ENCODE data around the gene SNN. TPM values are rescaled to one million over a fixed set of nuclear protein-coding genes. Genes with fewer than 3 reads are reported as not detected.

The SNN gene
- total and polyA plus RNA-seq, 4 donors: 58.1 to 223 (median 140) TPM

DNA sequence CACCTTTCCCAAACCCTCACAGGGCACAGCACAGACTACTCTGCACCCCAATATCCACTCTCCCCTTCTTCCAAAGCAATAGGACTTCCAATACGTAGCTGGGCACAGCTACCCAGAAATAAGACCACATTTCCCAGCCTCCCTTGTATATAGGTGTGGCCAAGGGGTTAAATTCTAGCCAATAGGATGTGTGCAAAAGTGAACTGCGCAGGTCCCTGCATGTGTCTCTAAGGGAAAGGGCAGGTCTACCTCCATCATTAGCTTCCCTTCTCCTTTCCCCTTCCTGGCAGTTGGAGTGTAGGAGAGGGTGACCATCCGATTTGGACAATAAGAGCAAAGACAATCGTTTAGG is 25.5 kb upstream of the SNN start:
- H3K27me3 ChIP-seq (ENCODE audit: control insufficient read depth, insufficient read depth, low read length): no peaks in the 10 kb centered on the region
- no CpG with 5 or more reads among the region's 4 CpGs for WGBS (ENCODE audit: insufficient coverage)
- peak in 1 of 6 donors; percentile 50 for DNase-seq (ENCODE audit: low read depth in 4 of 6, low spot score in 6 of 6)
- no peaks in the 10 kb centered on the region for H3K9me3 ChIP-seq (ENCODE audit: control insufficient read depth, insufficient read depth, low read length)
- peaks cover 20% of the 10 kb centered on the region for H3K4me1 ChIP-seq (ENCODE audit: control insufficient read depth, insufficient read depth, low read length)
- H3K4me3 ChIP-seq (ENCODE audit: low read depth, low read length): no peak overlapping the region
- no peaks in the 10 kb centered on the region for H3K36me3 ChIP-seq (ENCODE audit: control insufficient read depth, insufficient read depth, low read length)
- H3K27ac ChIP-seq (ENCODE audit: low read depth, low read length): no peak overlapping the region

DNA sequence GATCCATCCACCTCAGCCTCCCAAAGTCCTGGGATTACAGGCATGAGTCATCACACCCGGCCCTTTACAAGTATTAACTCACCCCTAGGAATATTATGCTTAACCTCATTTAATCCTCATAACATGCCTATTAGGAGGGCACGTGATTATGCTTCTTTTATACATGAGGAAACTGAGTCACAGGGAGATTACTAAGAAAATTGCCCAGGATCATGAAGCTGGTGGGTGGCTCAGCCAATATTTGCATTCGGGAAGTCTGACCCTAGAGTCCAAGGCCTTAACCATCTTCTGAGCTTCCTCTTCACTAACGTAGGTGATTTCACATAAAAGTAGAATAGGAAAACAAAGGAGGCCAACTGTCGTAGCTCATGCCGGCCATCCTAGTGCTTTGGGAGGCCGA is 19.0 kb upstream of the SNN start:
- no peaks in the 10 kb centered on the region for H3K4me1 ChIP-seq (ENCODE audit: control insufficient read depth, insufficient read depth, low read length)
- WGBS (ENCODE audit: insufficient coverage): 72% methylated on average over 3 of the region's 7 CpGs

DNA sequence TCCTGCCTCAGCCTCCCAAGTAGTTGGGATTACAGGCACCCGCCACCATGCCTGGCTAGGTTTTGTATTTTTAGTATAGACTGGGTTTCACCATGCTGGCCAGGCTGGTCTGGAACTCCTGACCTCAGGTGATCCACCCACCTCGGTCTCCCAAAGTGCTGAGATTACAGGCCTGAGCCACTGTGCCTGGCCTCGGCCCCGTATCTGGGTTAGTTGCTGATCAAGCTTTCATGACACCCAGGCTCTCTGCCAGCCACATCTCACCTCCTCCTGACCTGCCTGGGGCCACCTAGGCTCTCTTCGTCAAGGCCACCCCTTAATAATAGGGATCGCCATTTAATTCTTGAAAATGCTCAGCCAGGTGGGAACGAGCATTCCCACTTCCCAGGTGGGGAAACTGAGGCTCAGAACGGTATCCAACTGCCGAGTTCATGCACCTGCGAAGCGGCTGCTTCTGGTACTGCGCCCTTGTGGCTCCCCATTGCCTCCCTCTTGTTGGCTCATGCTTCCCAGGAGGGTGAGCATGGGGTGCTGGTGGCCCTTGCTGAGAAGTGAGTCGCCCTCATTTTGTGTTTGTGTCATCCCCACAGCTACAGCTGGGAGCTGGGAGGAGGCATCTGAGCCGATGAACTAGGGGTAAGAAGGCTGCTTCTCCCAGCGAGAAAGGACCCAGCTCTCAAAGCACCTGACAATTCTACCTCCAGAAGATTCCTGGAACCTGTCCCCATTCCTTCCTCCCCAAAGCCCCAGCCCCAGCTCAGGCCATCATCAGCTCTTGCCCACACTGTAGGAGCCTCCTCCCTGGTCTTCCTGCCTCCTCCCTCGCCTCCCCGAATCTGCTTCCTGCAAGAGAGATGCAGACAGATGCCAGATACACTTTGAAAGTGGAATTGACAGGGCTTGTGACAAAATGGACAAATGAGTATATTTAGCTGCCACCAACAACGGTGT is 17.3 kb upstream of the SNN start:
- no peaks in the 10 kb centered on the region for H3K36me3 ChIP-seq (ENCODE audit: control insufficient read depth, insufficient read depth, low read length)

More for the DNA sequence above, 19.0 kb upstream of the SNN start:
- H3K27me3 ChIP-seq (ENCODE audit: control insufficient read depth, insufficient read depth, low read length): no peaks in the 10 kb centered on the region
- H3K36me3 ChIP-seq (ENCODE audit: control insufficient read depth, insufficient read depth, low read length): no peaks in the 10 kb centered on the region
- no peak overlapping the region for H3K27ac ChIP-seq (ENCODE audit: low read depth, low read length)
- no peak for DNase-seq (ENCODE audit: low read depth in 4 of 6, low spot score in 6 of 6)
- no peak overlapping the region for H3K4me3 ChIP-seq (ENCODE audit: low read depth, low read length)
- H3K9me3 ChIP-seq (ENCODE audit: control insufficient read depth, insufficient read depth, low read length): no peaks in the 10 kb centered on the region

DNA sequence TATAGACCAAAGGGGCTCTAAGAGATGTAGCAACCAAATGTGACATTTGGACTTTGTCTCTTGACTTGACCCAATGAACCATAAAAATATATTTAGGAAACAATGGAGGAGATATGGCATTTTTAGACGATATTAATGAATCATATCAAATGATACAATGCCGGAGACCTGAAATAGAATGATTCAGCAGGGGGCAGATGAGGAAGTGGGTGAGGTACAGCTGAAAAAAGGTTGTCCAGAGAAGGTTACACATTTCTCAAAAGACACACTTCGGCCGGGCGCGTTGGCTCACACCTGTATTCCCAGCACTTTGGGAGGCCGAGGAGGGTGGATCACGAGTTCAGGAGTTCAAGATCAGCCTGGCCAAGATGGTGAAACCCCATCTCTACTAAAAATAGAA is 16.5 kb upstream of the SNN start:
- DNase-seq (ENCODE audit: low read depth in 4 of 6, low spot score in 6 of 6): no peak
- Histone ChIP-seq H3K36me3 (ENCODE audit: control insufficient read depth, insufficient read depth, low read length) (no peaks in the 10 kb centered on the region), H3K27me3 (ENCODE audit: control insufficient read depth, insufficient read depth, low read length) (no peaks in the 10 kb centered on the region), H3K4me1 (ENCODE audit: control insufficient read depth, insufficient read depth, low read length) (no peaks in the 10 kb centered on the region), H3K27ac (ENCODE audit: low read depth, low read length) (no peak overlapping the region), H3K9me3 (ENCODE audit: control insufficient read depth, insufficient read depth, low read length) (no peaks in the 10 kb centered on the region), H3K4me3 (ENCODE audit: low read depth, low read length) (no peak overlapping the region)
- WGBS (ENCODE audit: insufficient coverage): 95% methylated on average over 4 of the region's 8 CpGs

More for the DNA sequence above, 17.3 kb upstream of the SNN start:
- H3K27me3 ChIP-seq (ENCODE audit: control insufficient read depth, insufficient read depth, low read length): no peaks in the 10 kb centered on the region
- no peaks in the 10 kb centered on the region for H3K4me1 ChIP-seq (ENCODE audit: control insufficient read depth, insufficient read depth, low read length)
- H3K4me3 ChIP-seq (ENCODE audit: low read depth, low read length): no peak overlapping the region
- no peak overlapping the region for H3K27ac ChIP-seq (ENCODE audit: low read depth, low read length)
- DNase-seq (ENCODE audit: low read depth in 4 of 6, low spot score in 6 of 6): no peak
- 89% methylated on average over 14 of the region's 18 CpGs for WGBS (ENCODE audit: insufficient coverage)
- no peaks in the 10 kb centered on the region for H3K9me3 ChIP-seq (ENCODE audit: control insufficient read depth, insufficient read depth, low read length)

DNA sequence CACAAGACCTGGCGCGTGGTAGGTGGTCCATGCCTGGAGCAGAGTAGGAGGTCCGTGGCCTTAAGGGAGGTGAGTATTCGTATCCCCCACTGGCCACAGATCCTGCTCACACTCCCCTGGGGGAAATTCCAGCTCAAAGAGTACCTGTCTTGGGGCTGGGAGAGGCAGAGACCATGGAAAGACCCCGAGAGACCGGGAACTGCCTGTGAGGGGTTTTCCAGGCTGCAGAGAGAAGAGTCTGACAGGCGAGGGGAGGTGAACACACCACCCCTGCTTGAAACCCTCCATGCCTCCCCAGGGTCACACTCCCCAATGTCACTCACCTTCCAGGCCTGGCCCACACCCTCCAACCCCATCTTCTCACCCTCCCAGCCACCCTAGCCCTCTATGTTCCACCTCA is 12.6 kb upstream of the SNN start:
- Histone ChIP-seq H3K4me1 (ENCODE audit: control insufficient read depth, insufficient read depth, low read length) (peaks cover 9% of the 10 kb centered on the region), H3K36me3 (ENCODE audit: control insufficient read depth, insufficient read depth, low read length) (no peaks in the 10 kb centered on the region), H3K27me3 (ENCODE audit: control insufficient read depth, insufficient read depth, low read length) (no peaks in the 10 kb centered on the region), H3K27ac (ENCODE audit: low read depth, low read length) (no peak overlapping the region), H3K9me3 (ENCODE audit: control insufficient read depth, insufficient read depth, low read length) (no peaks in the 10 kb centered on the region), H3K4me3 (ENCODE audit: low read depth, low read length) (no peak overlapping the region)
- WGBS (ENCODE audit: insufficient coverage): 100% methylated on average over 1 of the region's 7 CpGs
- no peak for DNase-seq (ENCODE audit: low read depth in 4 of 6, low spot score in 6 of 6)

DNA sequence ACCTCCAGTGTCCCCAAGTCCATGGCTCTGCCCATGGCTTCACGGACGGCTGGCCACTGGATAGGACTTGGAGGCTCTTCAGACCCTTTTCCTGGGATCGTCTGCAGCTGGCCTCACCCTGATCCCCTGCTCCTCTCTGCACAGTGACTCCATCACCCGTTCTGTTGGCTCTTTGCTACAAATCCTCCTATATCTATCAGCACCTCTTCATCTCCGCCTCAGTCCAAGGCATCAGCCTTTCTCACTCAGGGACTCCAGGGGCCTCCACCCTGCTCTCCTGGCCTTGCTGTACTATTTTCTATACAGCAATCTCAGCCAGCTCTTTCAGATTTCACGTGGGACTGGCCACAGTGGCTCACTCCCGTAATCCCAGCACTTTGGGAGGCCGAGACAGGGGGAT is 10.7 kb upstream of the SNN start:
- Histone ChIP-seq H3K27me3 (ENCODE audit: control insufficient read depth, insufficient read depth, low read length) (no peaks in the 10 kb centered on the region), H3K36me3 (ENCODE audit: control insufficient read depth, insufficient read depth, low read length) (no peaks in the 10 kb centered on the region), H3K4me3 (ENCODE audit: low read depth, low read length) (no peak overlapping the region), H3K27ac (ENCODE audit: low read depth, low read length) (no peak overlapping the region), H3K4me1 (ENCODE audit: control insufficient read depth, insufficient read depth, low read length) (peaks cover 9% of the 10 kb centered on the region), H3K9me3 (ENCODE audit: control insufficient read depth, insufficient read depth, low read length) (no peaks in the 10 kb centered on the region)
- 88% methylated on average over 8 of the region's 8 CpGs for WGBS (ENCODE audit: insufficient coverage)
- DNase-seq (ENCODE audit: low read depth in 4 of 6, low spot score in 6 of 6): no peak

DNA sequence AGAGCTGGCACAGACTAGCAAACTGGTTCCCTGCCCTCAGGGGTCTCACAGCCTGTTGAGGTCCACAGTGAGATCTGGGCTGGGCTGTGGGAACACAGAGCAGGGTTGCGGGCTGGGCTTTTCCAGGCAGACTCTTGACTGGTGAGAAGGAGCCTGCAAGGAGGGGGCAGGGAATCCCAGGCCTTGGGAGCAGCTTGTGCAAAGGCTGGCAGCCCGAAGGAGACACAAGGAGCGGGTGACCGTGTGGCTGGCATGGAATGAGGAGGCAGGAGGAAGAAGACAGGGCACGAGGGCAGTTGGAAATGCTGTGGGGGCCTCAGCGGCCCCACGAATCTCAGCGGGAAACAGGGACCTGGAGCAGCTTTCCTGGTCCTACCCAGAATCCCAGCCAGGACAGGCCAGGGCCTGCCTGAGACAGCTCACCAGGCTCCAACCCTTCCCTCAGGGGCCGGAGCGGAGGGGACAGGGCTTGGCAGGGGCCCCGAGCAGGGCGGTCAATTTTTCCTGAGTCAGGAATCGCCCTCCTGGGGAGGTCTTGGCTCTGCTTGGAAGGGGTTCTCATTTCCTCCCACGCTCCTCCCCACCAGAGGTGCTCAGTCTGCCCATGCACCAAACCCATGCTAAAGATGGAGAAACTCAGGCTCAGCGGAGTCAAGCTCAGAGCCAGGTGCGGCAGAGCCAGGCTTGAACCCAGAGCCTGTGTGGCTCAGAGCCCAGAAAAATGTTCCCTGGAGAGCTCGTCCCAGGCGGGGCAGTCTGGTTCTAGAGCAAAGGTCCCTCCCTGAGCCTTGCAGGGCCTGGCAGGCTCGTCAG is 9.2 kb upstream of the SNN start:
- H3K4me3 ChIP-seq (ENCODE audit: low read depth, low read length): no peak overlapping the region
- no peaks in the 10 kb centered on the region for H3K36me3 ChIP-seq (ENCODE audit: control insufficient read depth, insufficient read depth, low read length)
- H3K9me3 ChIP-seq (ENCODE audit: control insufficient read depth, insufficient read depth, low read length): no peaks in the 10 kb centered on the region
- no peak overlapping the region for H3K27ac ChIP-seq (ENCODE audit: low read depth, low read length)
- WGBS (ENCODE audit: insufficient coverage): 60% methylated on average over 19 of the region's 19 CpGs
- DNase-seq (ENCODE audit: low read depth in 4 of 6, low spot score in 6 of 6): no peak
- H3K27me3 ChIP-seq (ENCODE audit: control insufficient read depth, insufficient read depth, low read length): no peaks in the 10 kb centered on the region
- peaks cover 9% of the 10 kb centered on the region for H3K4me1 ChIP-seq (ENCODE audit: control insufficient read depth, insufficient read depth, low read length)

DNA sequence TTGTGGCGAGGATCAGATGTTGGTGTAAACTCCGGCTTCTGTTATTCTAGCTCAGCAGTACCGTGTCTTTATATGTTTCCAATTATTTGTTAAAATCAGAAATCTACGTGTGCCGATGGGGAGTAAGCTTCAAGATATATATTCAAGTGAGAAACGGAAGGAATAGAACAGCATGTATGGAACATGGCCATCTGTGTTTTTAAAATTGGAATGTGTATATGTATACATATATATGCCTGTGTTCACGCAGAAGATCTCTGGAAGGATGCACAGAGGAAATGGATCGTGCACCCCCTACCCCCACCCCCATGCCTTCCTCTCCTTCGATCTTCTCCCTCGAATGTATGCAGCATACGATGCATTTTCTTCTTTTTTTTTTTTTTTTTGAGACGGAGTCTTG is 7.7 kb upstream of the SNN start:
- Histone ChIP-seq H3K4me3 (ENCODE audit: low read depth, low read length) (no peak overlapping the region), H3K27me3 (ENCODE audit: control insufficient read depth, insufficient read depth, low read length) (no peaks in the 10 kb centered on the region), H3K36me3 (ENCODE audit: control insufficient read depth, insufficient read depth, low read length) (no peaks in the 10 kb centered on the region), H3K27ac (ENCODE audit: low read depth, low read length) (no peak overlapping the region), H3K9me3 (ENCODE audit: control insufficient read depth, insufficient read depth, low read length) (no peaks in the 10 kb centered on the region), H3K4me1 (ENCODE audit: control insufficient read depth, insufficient read depth, low read length) (peaks cover 9% of the 10 kb centered on the region)
- DNase-seq (ENCODE audit: low read depth in 4 of 6, low spot score in 6 of 6): peak in 1 of 6 donors; percentile 54
- 93% methylated on average over 5 of the region's 12 CpGs for WGBS (ENCODE audit: insufficient coverage)

DNA sequence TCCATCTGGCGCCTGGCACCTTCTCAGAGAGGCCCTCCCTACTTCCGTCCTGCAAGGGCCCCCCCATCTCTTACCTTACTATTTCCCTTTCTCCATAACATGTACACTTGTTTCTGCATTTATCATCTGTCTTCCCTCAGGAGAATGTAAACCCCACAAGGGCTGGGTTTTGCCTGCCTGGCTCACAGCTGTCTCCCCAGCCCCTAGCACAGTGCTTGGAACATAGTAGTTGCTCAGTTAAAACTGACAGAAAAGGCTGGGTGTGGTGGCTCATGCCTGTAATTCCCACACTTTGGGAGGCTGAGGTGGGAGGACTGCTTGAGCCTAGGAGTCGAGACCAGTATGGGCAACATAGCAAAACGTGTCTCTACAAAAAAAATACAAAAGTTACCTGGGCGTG is 5.7 kb upstream of the SNN start:
- Histone ChIP-seq H3K4me1 (ENCODE audit: control insufficient read depth, insufficient read depth, low read length) (peaks cover 12% of the 10 kb centered on the region), H3K27ac (ENCODE audit: low read depth, low read length) (no peak overlapping the region), H3K27me3 (ENCODE audit: control insufficient read depth, insufficient read depth, low read length) (no peaks in the 10 kb centered on the region), H3K4me3 (ENCODE audit: low read depth, low read length) (no peak overlapping the region), H3K9me3 (ENCODE audit: control insufficient read depth, insufficient read depth, low read length) (no peaks in the 10 kb centered on the region), H3K36me3 (ENCODE audit: control insufficient read depth, insufficient read depth, low read length) (no peaks in the 10 kb centered on the region)
- no peak for DNase-seq (ENCODE audit: low read depth in 4 of 6, low spot score in 6 of 6)
- 98% methylated on average over 5 of the region's 5 CpGs for WGBS (ENCODE audit: insufficient coverage)
